ENCODE results near the gene VGF.
"Not testable (repeated sequence)": the region's sequence is repeated elsewhere in the genome, so short reads cannot be mapped to it uniquely, and the experiment has no call there.

The VGF gene

DNA sequence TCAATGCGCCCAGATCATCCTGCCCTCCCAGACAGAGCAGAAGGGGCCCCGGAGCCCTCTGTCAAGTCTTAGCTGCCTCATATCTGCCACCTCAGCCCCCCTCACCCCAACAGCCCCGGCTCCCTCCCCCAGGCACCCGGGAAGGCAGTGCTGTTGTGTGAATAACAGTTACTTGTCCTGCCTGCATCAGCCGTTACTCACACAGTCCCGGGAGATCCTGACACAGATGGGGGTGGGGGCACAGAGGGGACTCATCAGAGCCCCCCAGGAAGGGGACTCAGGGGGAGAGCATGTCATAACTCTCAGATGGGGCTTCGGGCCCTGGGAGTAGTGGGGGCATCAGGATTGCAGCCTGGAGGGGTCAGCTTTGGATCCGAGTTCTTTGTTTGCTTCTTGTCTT lies 50.9 kb downstream of the VGF start:
- DNase-seq: no peak

DNA sequence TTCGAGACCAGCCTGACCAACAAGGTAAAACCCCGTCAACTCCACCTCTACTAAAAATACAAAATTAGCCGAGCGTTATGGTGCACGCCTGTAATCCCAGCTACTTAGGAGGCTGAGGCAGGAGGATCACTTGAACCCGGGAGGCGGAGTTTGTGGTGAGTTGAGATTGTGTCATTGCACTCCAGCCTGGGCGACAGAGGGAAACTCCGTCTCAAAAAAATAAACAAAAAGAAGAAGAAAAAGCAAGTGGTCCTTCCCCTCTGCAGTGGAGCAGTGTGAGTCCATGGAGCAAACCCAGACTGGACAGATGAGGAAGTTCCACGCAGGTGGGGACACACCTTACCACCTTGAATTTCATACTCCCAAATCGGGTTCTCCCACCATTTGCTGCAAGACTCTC lies 51.5 kb downstream of the VGF start:
- no peak for DNase-seq

DNA sequence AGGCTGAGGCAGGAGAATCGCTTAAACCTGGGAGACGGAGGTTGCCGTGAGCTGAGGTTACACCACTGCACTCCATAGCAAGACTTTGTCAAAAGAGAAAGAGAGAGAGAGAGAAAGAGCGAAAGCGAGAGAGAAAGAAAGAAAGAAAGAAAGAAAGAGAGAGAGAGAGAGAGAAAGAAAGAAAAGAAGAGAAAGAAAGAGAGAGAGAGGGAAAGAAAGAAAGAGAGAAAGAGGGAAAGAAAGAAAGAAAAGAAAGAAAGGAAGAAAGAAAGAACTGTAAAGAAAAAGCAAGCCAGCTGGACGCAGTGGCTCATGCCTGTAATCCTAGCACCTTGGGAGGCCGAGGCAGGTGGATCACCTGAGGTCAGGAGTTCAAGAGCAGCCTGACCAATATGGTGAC lies 52.2 kb downstream of the VGF start:
- DNase-seq: not testable (repeated sequence)

Data from CD4-positive, alpha-beta T cell treated with Interleukin-17A for 1 hour (primary cell).